K562 (cell line): Measurements from ENCODE around the gene CLNK. TPM values are rescaled to one million over a fixed set of nuclear protein-coding genes. Genes with fewer than 3 reads are reported as not detected.
A peak's percentile ranks its signal among the peaks of the same experiment; 100 is the strongest.

Source experiments
- ARNT ChIP-seq, 2 experiments: fragments of 450-650 bp; IDR thresholded peaks; 2 replicates each; pipeline ENCODE4 v1.6.1; 2016; ENCODE audit warnings: mild to moderate bottlenecking in 1 of 2
- CBFA2T3 ChIP-seq: fragments of 450-650 bp; IDR thresholded peaks from 2 replicates; pipeline ENCODE4 v1.6.1; 2017
- CBX1 ChIP-seq: sonication (generic); IDR thresholded peaks from 2 replicates; pipeline ENCODE4 v1.6.1; 2016; ENCODE audit warnings: antibody characterized with exemption, low read depth, mild to moderate bottlenecking
- HBP1 ChIP-seq: fragments of 450-650 bp; formaldehyde crosslinking; IDR thresholded peaks from 2 replicates; pipeline ENCODE4 v1.4.0; 2022; ENCODE audit warnings: missing genetic modification characterization
- ILF3 ChIP-seq: fragments of 450-650 bp; IDR thresholded peaks from 2 replicates; pipeline ENCODE4 v1.6.1; 2018; ENCODE audit warnings: antibody characterized with exemption, mild to moderate bottlenecking, moderate library complexity, borderline replicate concordance
- JUND ChIP-seq, 2 experiments: IDR thresholded peaks; 2 replicates in 1 of 2; 3 replicates in 1 of 2; pipeline ENCODE4 v1.6.1; 2011; ENCODE audit warnings: borderline replicate concordance in 2 of 2, low read depth in 2 of 2, low read length in 2 of 2, improper control_type of control experiment in 1 of 2, missing biosample characterization in 1 of 2, missing genetic modification characterization in 1 of 2, missing genetic modification reagents in 1 of 2
- KLF13 ChIP-seq: fragments of 450-650 bp; IDR thresholded peaks from 2 replicates; pipeline ENCODE4 v1.6.1; 2016; ENCODE audit warnings: missing genetic modification characterization, low read depth, mild to moderate bottlenecking, missing compliant biosample characterization, moderate library complexity, borderline replicate concordance
- MIER1 ChIP-seq: fragments of 450-650 bp; IDR thresholded peaks from 2 replicates; pipeline ENCODE4 v1.6.1; 2016; ENCODE audit warnings: antibody characterized with exemption, mild to moderate bottlenecking, low read depth
- MYNN ChIP-seq, 2 experiments: sonication (generic); formaldehyde crosslinking in 1 of 2; IDR thresholded peaks; 2 replicates each; pipeline versions ENCODE4 v1.5.0 to v1.6.1; 2016 to 2020; ENCODE audit warnings: antibody characterized with exemption in 1 of 2, missing genetic modification reagents in 1 of 2
- PCBP1 ChIP-seq: fragments of 200-400 bp; formaldehyde crosslinking; IDR thresholded peaks from 2 replicates; pipeline ENCODE4 v1.6.1; 2018; ENCODE audit warnings: mild to moderate bottlenecking, low read depth, low read length; ENCODE audit not compliant: poor library complexity, severe bottlenecking
- SMAD4 ChIP-seq: fragments of 250-450 bp; sonication (Bioruptor Pico); conservative IDR thresholded peaks from 2 replicates; pipeline ENCODE4 v1.8.0; 2021; ENCODE audit warnings: inconsistent platforms, mild to moderate bottlenecking, moderate library complexity
- TAF1 ChIP-seq: IDR thresholded peaks from 2 replicates; pipeline ENCODE4 v1.6.1; 2011; ENCODE audit warnings: mild to moderate bottlenecking, low read length, moderate library complexity; ENCODE audit not compliant: insufficient read depth, control insufficient read depth, severe bottlenecking; ENCODE audit errors: extremely low read depth
- TGIF2 ChIP-seq: sonication (generic); formaldehyde crosslinking; IDR thresholded peaks from 2 replicates; pipeline ENCODE4 v1.8.1; 2022; ENCODE audit warnings: mild to moderate bottlenecking, missing genetic modification reagents, moderate library complexity
- THAP12 ChIP-seq: fragments of 250-450 bp; sonication (Bioruptor Pico); IDR thresholded peaks from 2 replicates; pipeline ENCODE4 v1.9.0; 2021; ENCODE audit warnings: mild to moderate bottlenecking, inconsistent platforms
- TSC22D4 ChIP-seq: fragments of 450-650 bp; IDR thresholded peaks from 2 replicates; pipeline ENCODE4 v1.6.1; 2016; ENCODE audit warnings: missing genetic modification characterization, missing biosample characterization, control low read depth
- USF1 ChIP-seq: sonication (generic); formaldehyde crosslinking; IDR thresholded peaks from 2 replicates; pipeline ENCODE4 v1.9.0; 2022; ENCODE audit warnings: mild to moderate bottlenecking, missing genetic modification reagents
- XRCC4 ChIP-seq: IDR thresholded peaks from one replicate; pipeline ENCODE4 v1.6.1; 2011; ENCODE audit not compliant: insufficient read depth, insufficient read length; ENCODE audit errors: extremely low read depth
- ZFP30 ChIP-seq: fragments of 250-450 bp; sonication (Bioruptor Pico); IDR thresholded peaks from 2 replicates; pipeline ENCODE4 v1.8.0; 2022; ENCODE audit warnings: moderate library complexity, mild to moderate bottlenecking, inconsistent platforms, borderline replicate concordance
- ZNF197 ChIP-seq: fragments of 200-800 bp; sonication (Bioruptor generic); IDR thresholded peaks from 2 replicates; pipeline ENCODE4 v1.6.1; 2016; ENCODE audit warnings: low read depth, missing genetic modification characterization, missing compliant biosample characterization
- ZNF282 ChIP-seq: sonication (generic); formaldehyde crosslinking; IDR thresholded peaks from 2 replicates; pipeline ENCODE4 v1.8.1; 2023; ENCODE audit warnings: missing genetic modification reagents
- ZNF512 ChIP-seq: IDR thresholded peaks from 2 replicates; pipeline ENCODE4 v1.6.1; 2016; ENCODE audit warnings: missing genetic modification characterization, missing compliant biosample characterization
- ZNF644 ChIP-seq: fragments of 200-800 bp; sonication (Bioruptor generic); IDR thresholded peaks from 2 replicates; pipeline ENCODE4 v1.6.1; 2016; ENCODE audit warnings: low read depth, missing genetic modification characterization, missing compliant biosample characterization
- polyA plus RNA-seq, 8 experiments: library from polyadenylated mRNA; depleted of rRNA in 4 of 8; stranded (reverse) in 5 of 8; unstranded in 3 of 8; fragments of >200 nt; fragmentation: Nextera tagmentation in 2 of 8; fragmentation: Illumina TruSeq in 1 of 8; extraction: Ambion mirVana in 2 of 8; extraction: Trizol in 1 of 8; gene quantifications; 2 replicates each; pipeline versions ENCODE4 v1.2.1 to v1.2.3, GENCODE V29; 2011 to 2014; ENCODE audit warnings: inconsistent platforms in 1 of 8, missing spikeins in 1 of 8
- total RNA-seq, 7 experiments: library from RNA; depleted of rRNA in 6 of 7; stranded (reverse); fragments of >200 nt in 6 of 7; fragmentation: Illumina TruSeq in 2 of 7; extraction: Trizol in 2 of 7; gene quantifications; 2 replicates each; pipeline versions ENCODE4 v1.2.1 to v1.2.3, GENCODE V29; 2011 to 2021; ENCODE audit warnings: low replicate concordance in 1 of 7

The CLNK gene
- total and polyA plus RNA-seq, 9 of the 15 experiments (the other 6 are each of a cell fraction or from before 2014, with no cell fraction given) = not detected

- TF ChIP-seq ARNT (IDR thresholded peaks at IDR 0.05) = no peak
- TF ChIP-seq MIER1 = no peak
- TF ChIP-seq ZNF282 (CRISPR knock-in tag) = no peak
- TF ChIP-seq KLF13 (tag) = no peak
- no peak for TF ChIP-seq TSC22D4 (tag)
- TF ChIP-seq CBX1 = no peak
- no peak for TF ChIP-seq XRCC4
- TF ChIP-seq USF1 = no peak
- TF ChIP-seq ZNF197 (CRISPR knock-in tag) = no peak
- TF ChIP-seq TAF1 = no peak
- TF ChIP-seq ILF3 = no peak
- no peak for TF ChIP-seq ZNF644
- TF ChIP-seq TGIF2 (CRISPR knock-in tag) = no peak
- no peak for TF ChIP-seq ZFP30 (CRISPR knock-in tag)
- TF ChIP-seq MYNN (IDR thresholded peaks at IDR 0.05) = no peak
- TF ChIP-seq MYNN (CRISPR knock-in tag; IDR thresholded peaks at IDR 0.05) = no peak
- no peak for TF ChIP-seq SMAD4 (CRISPR knock-in tag)
- TF ChIP-seq HBP1 (CRISPR knock-in tag) = no peak
- TF ChIP-seq CBFA2T3 = no peak
- no peak for TF ChIP-seq ZNF512
- TF ChIP-seq PCBP1 = no peak
- TF ChIP-seq THAP12 = no peak
- TF ChIP-seq JUND (IDR thresholded peaks at IDR 0.05; ENCODE audit: borderline replicate concordance, low read depth, low read length) = no peak
- TF ChIP-seq JUND (tag; IDR thresholded peaks at IDR 0.05; ENCODE audit: borderline replicate concordance, low read depth, low read length) = 0 out of 3 replicates have a peak, but pooled peaks have one; percentile 7
These were observed 227.8 kb downstream of the CLNK start (continued) for GRCh38 chr4:10456595-10457254.
